DLD1 (cell line): Measurements from ENCODE around the gene SLC34A3.

Experiments
- in situ Hi-C: cut with HindIII; loops from 2 replicates; pipeline ENCODE4 v1.10.0; 2017; ENCODE audit warnings: low sequenced_read_pairs

The SLC34A3 gene

GRCh38 chr9:137217276-137218211 lies 13.2 kb upstream of the SLC34A3 start:
- in situ Hi-C loops, result no loop called here

GRCh38 chr9:137218212-137218753 lies 12.4 kb upstream of the SLC34A3 start:
- in situ Hi-C loops, result no loop called here

GRCh38 chr9:137218754-137219271 lies 11.9 kb upstream of the SLC34A3 start:
- in situ Hi-C loops, result no loop called here

GRCh38 chr9:137219757-137220316 lies 10.9 kb upstream of the SLC34A3 start:
- in situ Hi-C loops, result no loop called here

- in situ Hi-C loops, result no loop called here
Measured at GRCh38 chr9:137220317-137221094, 10.2 kb upstream of the SLC34A3 start.

- in situ Hi-C loops, result no loop called here
Measured at GRCh38 chr9:137221095-137221505, 9.6 kb upstream of the SLC34A3 start.

- in situ Hi-C loops, result no loop called here
Measured at GRCh38 chr9:137221506-137222111, 9.1 kb upstream of the SLC34A3 start.

GRCh38 chr9:137222190-137223077 lies 8.3 kb upstream of the SLC34A3 start, which contains the start of gene RNF208:
Gene RNF208, minus strand, starts transcription at chr9:137222240. Its CDS starts 1,028 bp downstream, at chr9:137221212.
- in situ Hi-C loops, result no loop called here

- in situ Hi-C loops, result no loop called here
Measured at GRCh38 chr9:137223078-137223970, 7.4 kb upstream of the SLC34A3 start.

GRCh38 chr9:137224830-137225694 lies 5.6 kb upstream of the SLC34A3 start, which contains the start of gene CYSRT1:
Gene CYSRT1, plus strand, starts transcription at chr9:137225174. Its CDS starts 448 bp downstream, at chr9:137225622.
- in situ Hi-C loops, result no loop called here

- in situ Hi-C loops, result no loop called here
Measured at GRCh38 chr9:137225699-137226331, 4.9 kb upstream of the SLC34A3 start.

GRCh38 chr9:137226338-137227053 lies 4.2 kb upstream of the SLC34A3 start:
- in situ Hi-C loops, result no loop called here

GRCh38 chr9:137227054-137227852 lies 3.4 kb upstream of the SLC34A3 start, which contains the start of gene RNF224:
Gene RNF224, plus strand, starts transcription at chr9:137227502. Its CDS starts 834 bp downstream, at chr9:137228336.
- in situ Hi-C loops, result no loop called here

GRCh38 chr9:137227853-137228505 lies 2.7 kb upstream of the SLC34A3 start:
- in situ Hi-C loops, result no loop called here

GRCh38 chr9:137228506-137228967 lies 2.2 kb upstream of the SLC34A3 start:
- in situ Hi-C loops, result no loop called here
